GM12801 (cell line): ENCODE results near the gene CLIP2.

Source experiments
- TF ChIP-seq, protein P1 (sequence below): IDR thresholded peaks from one replicate; pipeline ENCODE4 v1.5.1; 2011; ENCODE audit warnings: control low read depth; ENCODE audit not compliant: insufficient read length; ENCODE audit errors: extremely low read depth

The CLIP2 gene

DNA sequence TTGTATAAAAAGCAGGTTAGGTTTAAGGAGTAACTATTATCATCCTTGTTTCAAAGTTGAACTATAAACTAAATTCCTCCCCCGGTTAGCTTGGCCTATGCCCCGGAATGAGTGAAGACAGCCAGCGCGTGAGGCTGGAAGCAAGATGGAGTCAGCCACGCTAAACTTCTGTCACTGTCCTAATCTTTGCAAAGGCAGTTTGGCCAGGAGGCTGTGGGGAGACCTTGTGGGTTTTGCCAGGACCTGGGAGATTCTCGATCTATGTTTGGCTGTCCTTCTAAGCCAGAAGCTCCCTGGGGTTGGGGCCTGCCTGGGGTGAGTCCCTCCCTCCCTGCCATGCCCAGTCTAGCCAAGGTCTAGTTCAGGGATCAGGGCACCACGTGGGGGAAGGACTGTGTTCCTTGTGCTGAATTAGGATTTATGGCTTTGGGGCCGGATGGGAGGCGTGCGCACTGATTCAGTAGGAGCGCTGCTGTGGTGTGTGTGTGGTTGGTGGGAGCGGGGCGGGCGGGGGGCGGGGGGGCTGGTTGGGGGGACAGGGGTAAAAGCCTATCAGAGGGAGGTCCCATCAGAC, 163.6 kb downstream of the CLIP2 start:
- TF ChIP-seq, protein P1, sequence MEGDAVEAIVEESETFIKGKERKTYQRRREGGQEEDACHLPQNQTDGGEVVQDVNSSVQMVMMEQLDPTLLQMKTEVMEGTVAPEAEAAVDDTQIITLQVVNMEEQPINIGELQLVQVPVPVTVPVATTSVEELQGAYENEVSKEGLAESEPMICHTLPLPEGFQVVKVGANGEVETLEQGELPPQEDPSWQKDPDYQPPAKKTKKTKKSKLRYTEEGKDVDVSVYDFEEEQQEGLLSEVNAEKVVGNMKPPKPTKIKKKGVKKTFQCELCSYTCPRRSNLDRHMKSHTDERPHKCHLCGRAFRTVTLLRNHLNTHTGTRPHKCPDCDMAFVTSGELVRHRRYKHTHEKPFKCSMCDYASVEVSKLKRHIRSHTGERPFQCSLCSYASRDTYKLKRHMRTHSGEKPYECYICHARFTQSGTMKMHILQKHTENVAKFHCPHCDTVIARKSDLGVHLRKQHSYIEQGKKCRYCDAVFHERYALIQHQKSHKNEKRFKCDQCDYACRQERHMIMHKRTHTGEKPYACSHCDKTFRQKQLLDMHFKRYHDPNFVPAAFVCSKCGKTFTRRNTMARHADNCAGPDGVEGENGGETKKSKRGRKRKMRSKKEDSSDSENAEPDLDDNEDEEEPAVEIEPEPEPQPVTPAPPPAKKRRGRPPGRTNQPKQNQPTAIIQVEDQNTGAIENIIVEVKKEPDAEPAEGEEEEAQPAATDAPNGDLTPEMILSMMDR: no peak

- TF ChIP-seq, protein P1: no peak
These were observed 164.3 kb downstream of the CLIP2 start, which contains the start of gene GTF2IRD1 for GRCh38 chr7:74453322-74454011. GTF2IRD1 (plus strand) TSS chr7:74453906; CDS start chr7:74508081, 54,175 bp downstream.

GRCh38 chr7:74454021-74454924, 165.1 kb downstream of the CLIP2 start:
- TF ChIP-seq, protein P1: no peak

DNA sequence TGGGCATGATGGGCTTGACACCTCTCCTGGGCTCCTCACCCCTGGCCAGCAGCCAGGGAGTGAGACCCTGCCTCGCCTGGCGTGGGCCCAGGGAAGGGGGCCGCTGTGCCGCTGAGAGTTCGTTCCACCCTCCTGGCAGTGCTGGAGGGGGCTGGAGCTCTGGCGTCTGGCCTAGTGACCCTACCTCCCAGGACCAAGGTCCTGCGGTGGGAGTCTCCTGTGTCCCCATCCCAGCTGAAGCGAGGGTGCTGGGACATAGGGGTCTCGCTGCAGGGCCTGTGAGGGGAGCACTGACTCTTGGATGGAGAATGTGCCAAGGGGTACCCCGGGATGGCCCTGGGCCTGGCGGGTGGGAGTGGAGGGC, 165.7 kb downstream of the CLIP2 start:
- TF ChIP-seq, protein P1: no peak

DNA sequence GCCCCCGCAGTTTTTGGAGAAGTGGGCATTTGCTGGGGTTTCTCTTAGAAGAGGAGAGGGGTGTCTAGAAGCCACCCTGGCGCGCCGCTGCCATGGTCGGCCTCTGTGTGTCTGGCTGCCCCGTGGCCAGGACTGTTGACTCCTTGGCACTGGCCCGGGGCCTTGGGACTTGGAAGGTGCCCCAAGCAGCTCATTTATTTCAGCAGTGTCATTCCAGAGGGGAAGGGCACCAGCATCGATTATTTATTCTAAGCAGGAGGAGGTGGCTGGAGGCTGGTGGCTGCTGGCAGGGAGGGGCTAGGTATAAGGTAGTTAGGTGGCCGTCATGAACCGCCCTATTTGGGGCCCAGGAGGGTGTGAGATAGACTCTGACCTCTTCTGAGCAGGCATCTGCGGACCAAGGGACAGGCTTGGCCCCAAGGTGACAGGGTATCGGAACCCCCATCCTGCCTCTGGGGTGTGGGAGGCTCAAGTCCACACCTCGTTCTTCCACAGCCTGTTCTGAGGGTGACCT, 166.1 kb downstream of the CLIP2 start:
- TF ChIP-seq, protein P1: no peak
